Measurements from ENCODE around the gene UPB1.

GRCh38 chr22:24474649-24475255 lies 20.4 kb upstream of the UPB1 start:
- no peak for TF ChIP-seq CTCF (IDR thresholded peaks at IDR 0.05)
- TF ChIP-seq POLR2A (IDR thresholded peaks at IDR 0.05), result no peak

Measured in Peyer's patch (tissue), 4 donors.